ENCODE data around the gene TFCP2. TPM values are rescaled to one million over a fixed set of nuclear protein-coding genes. Genes with fewer than 3 reads are reported as not detected.

Gene TFCP2
- total and polyA plus RNA-seq, 2 experiments from 2014 or later: 12.2 to 17.0 TPM

- Histone ChIP-seq H3K4me1 (ENCODE audit: low read depth) (peaks cover 14% of the 10 kb centered on the region), H3K9me3 (ENCODE audit: low read depth) (no peaks in the 10 kb centered on the region), H3K27ac (peak within 1 kb of the TSS; percentile 81), H3K36me3 (no peaks in the 10 kb centered on the region), H3K4me3 (peak within 1 kb of the TSS; percentile 92), H3K27me3 (no peaks in the 10 kb centered on the region)
- DNase-seq (ENCODE audit: low read depth in 1 of 2, low spot score in 1 of 2): peak; percentile 87
- peak; percentile 48 for TF ChIP-seq CTCF (IDR thresholded peaks at IDR 0.05; ENCODE audit: low read depth, low read length)
These were observed 45.2 kb upstream of the TFCP2 start, which contains the start of gene POU6F1 for GRCh38 chr12:51217968-51218606. Gene POU6F1 (minus strand): TSS chr12:51218062. CDS start chr12:51206836, 11,226 bp downstream.

- H3K27ac ChIP-seq: peak overlapping the region; percentile 81
- H3K36me3 ChIP-seq: no peaks in the 10 kb centered on the region
- no peaks in the 10 kb centered on the region for H3K27me3 ChIP-seq
- DNase-seq (ENCODE audit: low read depth in 1 of 2, low spot score in 1 of 2): peak; percentile 17 to 66
- peaks cover 14% of the 10 kb centered on the region for H3K4me1 ChIP-seq (ENCODE audit: low read depth)
- peak; percentile 21 for TF ChIP-seq CTCF (IDR thresholded peaks at IDR 0.05; ENCODE audit: low read depth, low read length)
- peak overlapping the region; percentile 92 for H3K4me3 ChIP-seq
- H3K9me3 ChIP-seq (ENCODE audit: low read depth): no peaks in the 10 kb centered on the region
These were observed 44.4 kb upstream of the TFCP2 start for GRCh38 chr12:51217133-51217967.

- no peaks in the 10 kb centered on the region for H3K36me3 ChIP-seq
- DNase-seq (ENCODE audit: low read depth in 1 of 2, low spot score in 1 of 2): no peak
- no peak overlapping the region for H3K27ac ChIP-seq
- TF ChIP-seq CTCF (IDR thresholded peaks at IDR 0.05; ENCODE audit: low read depth, low read length): no peak
- no peaks in the 10 kb centered on the region for H3K9me3 ChIP-seq (ENCODE audit: low read depth)
- H3K4me3 ChIP-seq: peak overlapping the region; percentile 92
- no peaks in the 10 kb centered on the region for H3K27me3 ChIP-seq
- H3K4me1 ChIP-seq (ENCODE audit: low read depth): peaks cover 14% of the 10 kb centered on the region
These were observed 43.7 kb upstream of the TFCP2 start for GRCh38 chr12:51216642-51217041.

- no peaks in the 10 kb centered on the region for H3K36me3 ChIP-seq
- H3K27ac ChIP-seq: no peak overlapping the region
- no peak for DNase-seq (ENCODE audit: low read depth in 1 of 2, low spot score in 1 of 2)
- peaks cover 14% of the 10 kb centered on the region for H3K4me1 ChIP-seq (ENCODE audit: low read depth)
- no peaks in the 10 kb centered on the region for H3K27me3 ChIP-seq
- TF ChIP-seq CTCF (IDR thresholded peaks at IDR 0.05; ENCODE audit: low read depth, low read length): no peak
- H3K4me3 ChIP-seq: no peak overlapping the region
- H3K9me3 ChIP-seq (ENCODE audit: low read depth): no peaks in the 10 kb centered on the region
These were observed 42.0 kb upstream of the TFCP2 start for GRCh38 chr12:51214895-51215294.

- H3K4me1 ChIP-seq (ENCODE audit: low read depth): no peaks in the 10 kb centered on the region
- DNase-seq (ENCODE audit: low read depth in 1 of 2, low spot score in 1 of 2): no peak
- TF ChIP-seq CTCF (IDR thresholded peaks at IDR 0.05; ENCODE audit: low read depth, low read length): no peak
- H3K4me3 ChIP-seq: no peak overlapping the region
- H3K27ac ChIP-seq: no peak overlapping the region
- no peaks in the 10 kb centered on the region for H3K36me3 ChIP-seq
- H3K9me3 ChIP-seq (ENCODE audit: low read depth): no peaks in the 10 kb centered on the region
- no peaks in the 10 kb centered on the region for H3K27me3 ChIP-seq
These were observed 37.9 kb upstream of the TFCP2 start for GRCh38 chr12:51210690-51211395.
